ENCODE results near the gene POLD2.

The POLD2 gene

DNA sequence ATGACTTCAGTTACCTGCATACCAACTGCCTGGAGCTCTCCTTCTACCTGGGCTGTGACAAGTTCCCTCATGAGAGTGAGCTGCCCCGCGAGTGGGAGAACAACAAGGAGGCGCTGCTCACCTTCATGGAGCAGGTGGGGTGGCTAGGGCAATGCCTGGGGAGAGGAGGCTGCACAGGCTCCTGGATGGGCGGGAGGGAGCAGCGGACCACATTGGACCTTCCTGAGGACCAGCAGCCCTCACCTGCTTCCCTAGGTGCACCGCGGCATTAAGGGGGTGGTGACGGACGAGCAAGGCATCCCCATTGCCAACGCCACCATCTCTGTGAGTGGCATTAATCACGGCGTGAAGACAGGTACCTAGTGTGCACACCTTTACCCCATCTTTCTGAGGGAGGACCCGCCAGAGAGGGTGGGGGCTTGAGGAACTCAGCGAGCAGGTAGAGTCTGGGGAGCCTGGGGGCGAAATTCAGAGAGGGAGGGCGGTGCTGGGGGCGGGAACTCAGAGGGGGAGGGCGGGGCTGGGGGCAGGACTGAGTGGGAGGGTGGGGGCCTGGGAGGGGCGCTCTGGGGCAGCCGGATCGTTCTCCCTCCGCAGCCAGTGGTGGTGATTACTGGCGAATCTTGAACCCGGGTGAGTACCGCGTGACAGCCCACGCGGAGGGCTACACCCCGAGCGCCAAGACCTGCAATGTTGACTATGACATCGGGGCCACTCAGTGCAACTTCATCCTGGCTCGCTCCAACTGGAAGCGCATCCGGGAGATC, 10.2 kb downstream of the POLD2 start:
- no peak for DNase-seq

DNA sequence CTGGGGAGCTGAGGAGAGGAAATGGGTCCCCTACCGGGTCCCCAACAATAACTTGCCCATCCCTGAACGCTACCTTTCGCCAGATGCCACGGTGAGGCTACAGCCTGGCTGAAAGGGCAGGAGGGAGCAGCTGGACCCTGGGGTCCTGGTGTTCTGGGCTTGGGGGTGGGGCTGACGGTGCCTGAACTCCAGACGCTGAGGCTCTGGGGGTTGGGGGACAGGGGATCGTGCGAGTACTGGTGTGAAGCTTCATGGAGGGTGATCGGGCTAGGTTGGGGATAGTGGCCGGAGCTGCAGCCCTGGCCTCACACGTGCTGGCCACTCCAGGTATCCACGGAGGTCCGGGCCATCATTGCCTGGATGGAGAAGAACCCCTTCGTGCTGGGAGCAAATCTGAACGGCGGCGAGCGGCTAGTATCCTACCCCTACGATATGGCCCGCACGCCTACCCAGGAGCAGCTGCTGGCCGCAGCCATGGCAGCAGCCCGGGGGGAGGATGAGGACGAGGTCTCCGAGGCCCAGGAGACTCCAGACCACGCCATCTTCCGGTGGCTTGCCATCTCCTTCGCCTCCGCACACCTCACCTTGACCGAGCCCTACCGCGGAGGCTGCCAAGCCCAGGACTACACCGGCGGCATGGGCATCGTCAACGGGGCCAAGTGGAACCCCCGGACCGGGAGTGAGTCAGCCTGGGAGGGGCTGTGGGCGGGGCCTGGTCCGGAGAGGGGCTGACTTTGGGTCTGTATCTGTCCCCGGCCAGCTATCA, 10.9 kb downstream of the POLD2 start:
- DNase-seq: no peak

DNA sequence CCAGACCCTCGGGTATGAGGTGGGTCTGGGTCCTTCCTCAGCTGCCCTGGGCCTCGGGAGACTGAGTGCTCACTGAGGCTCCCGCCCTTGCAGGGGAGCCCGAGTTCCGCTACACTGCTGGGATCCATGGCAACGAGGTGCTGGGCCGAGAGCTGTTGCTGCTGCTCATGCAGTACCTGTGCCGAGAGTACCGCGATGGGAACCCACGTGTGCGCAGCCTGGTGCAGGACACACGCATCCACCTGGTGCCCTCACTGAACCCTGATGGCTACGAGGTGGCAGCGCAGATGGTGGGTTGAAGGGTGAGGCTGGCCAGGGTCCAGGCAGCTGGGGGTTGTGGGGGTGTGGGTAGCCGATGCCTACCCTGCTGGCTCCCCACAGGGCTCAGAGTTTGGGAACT, 11.6 kb downstream of the POLD2 start:
- DNase-seq: no peak

DNA sequence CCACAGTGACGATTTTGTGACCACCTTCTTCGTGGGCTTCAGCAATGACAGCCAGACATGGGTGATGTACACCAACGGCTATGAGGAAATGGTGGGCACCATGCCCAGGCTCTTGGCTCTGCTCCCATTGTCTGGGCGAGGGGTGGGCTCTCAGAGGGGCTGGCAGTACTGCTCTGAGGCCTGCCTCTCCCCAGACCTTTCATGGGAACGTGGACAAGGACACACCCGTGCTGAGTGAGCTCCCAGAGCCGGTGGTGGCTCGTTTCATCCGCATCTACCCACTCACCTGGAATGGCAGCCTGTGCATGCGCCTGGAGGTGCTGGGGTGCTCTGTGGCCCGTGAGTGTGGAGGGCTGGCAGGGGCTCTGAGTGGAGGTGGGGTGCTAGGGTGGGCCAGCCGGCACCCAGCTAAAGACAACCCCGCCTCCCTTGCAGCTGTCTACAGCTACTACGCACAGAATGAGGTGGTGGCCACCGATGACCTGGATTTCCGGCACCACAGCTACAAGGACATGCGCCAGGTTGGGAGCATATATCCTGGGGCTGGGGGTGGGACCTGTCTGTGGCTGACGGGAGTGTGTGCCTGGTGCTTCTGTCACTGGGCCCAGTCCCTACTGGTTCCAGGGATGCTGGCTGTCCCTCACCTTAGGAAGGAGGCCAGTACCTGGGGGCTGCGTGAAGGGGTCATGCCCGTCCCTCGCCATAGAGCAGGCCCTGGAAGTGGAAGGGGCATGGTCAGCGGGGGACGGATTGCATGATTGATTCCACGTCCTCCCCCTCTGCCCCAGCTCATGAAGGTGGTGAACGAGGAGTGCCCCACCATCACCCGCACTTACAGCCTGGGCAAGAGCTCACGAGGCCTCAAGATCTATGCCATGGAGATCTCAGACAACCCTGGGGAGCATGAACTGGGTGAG, 12.4 kb downstream of the POLD2 start:
- DNase-seq: no peak

DNA sequence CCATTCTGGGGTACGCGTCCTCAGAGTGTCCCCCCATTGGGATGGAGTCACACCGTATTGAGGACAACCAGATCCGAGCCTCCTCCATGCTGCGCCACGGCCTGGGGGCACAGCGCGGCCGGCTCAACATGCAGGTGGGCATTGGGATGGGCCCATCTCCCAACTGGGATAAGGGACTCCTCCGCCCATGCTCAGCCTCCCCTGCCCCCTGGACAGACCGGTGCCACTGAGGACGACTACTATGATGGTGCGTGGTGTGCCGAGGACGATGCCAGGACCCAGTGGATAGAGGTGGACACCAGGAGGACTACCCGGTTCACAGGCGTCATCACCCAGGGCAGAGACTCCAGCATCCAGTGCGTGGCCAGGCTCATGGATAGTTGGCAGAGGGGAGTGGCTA, 13.4 kb downstream of the POLD2 start:
- DNase-seq: no peak

DNA sequence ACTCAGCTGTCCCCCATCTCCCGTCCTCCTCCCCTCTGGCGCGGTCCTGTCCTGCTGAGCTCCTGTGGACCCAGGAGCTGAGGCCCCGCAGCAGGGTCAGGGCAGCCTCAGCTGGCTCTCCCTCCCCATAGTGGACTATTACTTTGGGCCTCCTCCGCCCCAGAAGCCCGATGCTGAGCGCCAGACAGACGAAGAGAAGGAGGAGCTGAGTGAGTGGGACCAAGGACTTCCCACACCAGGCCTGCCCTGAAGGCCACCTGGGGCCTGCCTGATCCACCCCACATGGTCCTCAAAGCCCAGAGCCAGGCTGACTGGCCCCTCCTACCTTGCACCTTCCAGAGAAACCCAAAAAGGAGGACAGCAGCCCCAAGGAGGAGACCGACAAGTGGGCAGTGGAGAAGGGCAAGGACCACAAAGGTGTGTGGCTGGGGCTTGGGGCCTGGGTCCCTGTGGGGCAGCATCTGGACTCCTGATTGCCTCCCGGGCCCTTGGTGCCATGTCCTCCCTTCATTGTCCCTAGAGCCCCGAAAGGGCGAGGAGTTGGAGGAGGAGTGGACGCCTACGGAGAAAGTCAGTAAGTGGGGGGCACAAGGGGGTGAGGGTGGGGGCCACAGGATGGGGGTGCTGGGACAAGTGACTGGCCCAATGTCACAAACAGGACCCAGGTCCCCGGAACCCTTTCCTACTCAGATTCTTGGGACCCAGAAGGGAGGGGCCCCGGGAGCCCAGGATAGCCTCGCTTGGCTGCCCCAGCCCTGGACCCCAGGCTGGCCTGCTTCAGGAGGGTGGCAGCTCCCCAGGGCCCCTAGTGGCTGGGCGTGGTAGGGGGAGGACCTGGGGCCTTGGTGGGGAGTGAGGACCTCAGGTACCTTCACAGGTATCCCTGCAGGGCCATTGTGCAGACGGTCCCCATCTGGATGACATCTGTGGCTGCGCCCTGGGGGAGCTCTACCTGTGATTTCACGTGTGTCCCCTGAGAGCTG, 14.3 kb downstream of the POLD2 start:
- peak; percentile 33 for DNase-seq

DNA sequence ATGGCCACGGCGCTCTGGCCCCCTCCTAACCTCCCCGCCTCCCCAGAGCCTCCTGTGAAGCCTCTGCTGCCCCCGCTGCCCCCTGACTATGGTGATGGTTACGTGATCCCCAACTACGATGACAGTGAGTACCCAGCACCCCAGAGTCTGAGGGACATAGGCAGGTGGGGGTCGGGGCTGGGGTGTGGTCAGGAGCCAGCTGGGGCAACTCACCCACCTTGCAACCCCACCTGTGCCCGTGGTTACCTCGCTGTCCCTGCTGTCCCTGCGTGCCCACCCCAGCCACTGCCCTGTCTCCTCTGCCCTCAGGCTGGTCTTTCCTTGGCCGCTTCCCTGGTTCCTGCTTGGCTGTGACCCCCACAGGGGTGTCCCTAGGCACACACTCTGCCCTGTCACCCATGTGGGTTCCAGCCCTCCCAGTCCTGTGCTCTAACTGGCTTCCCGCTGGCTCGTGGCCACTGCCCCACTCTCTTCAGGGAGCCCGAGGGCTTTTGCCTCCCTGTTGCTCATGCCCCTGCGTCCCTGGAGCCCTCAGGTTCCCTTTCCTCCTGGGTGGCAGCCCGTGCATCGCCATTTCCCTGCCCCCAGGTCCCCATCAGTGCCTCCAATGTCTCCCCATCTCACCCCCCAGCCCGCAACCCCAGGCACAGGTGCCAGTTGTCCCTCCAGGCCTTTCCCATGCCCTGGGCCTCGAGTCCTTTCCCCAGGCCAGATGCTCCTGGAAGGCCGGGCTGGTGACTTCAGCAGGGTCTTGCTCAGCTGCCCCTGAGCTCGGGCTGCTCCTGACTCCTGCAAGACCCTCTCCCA, 15.2 kb downstream of the POLD2 start:
- DNase-seq: no peak

DNA sequence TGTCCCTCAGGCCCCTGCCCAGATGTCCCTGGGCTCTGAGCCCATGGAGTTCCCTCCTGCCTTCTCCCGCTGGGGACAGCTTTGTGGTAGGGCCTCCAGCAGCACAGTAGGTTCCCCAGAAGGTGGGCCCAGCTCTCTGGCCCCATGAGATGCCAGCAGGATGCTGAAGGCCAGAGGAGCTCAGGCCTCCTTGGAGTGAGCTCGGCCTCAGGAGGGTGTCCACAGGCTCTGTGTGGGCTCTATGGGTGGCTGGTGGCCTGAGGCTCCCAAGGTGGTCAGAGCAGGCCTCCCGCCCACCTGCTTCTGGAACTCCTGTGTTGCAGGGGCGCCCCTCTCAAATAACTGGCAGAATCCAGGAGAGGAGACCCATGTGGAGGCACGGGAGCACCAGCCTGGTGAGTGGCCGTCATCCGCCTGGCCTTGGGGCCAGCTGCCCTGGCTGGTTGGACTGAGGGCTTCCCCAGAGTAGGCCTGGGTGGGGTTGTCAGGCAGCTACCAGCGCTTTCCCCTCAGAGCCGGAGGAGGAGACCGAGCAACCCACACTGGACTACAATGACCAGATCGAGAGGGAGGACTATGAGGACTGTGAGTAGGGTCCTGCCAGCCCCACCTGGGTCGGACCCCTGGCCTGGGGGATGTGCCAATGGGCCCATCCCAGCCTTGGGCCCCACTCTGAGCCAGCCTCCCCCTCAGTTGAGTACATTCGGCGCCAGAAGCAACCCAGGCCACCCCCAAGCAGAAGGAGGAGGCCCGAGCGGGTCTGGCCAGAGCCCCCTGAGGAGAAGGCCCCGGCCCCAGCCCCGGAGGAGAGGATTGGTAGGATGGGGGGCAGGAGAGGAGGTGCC, 16.0 kb downstream of the POLD2 start:
- no peak for DNase-seq

DNA sequence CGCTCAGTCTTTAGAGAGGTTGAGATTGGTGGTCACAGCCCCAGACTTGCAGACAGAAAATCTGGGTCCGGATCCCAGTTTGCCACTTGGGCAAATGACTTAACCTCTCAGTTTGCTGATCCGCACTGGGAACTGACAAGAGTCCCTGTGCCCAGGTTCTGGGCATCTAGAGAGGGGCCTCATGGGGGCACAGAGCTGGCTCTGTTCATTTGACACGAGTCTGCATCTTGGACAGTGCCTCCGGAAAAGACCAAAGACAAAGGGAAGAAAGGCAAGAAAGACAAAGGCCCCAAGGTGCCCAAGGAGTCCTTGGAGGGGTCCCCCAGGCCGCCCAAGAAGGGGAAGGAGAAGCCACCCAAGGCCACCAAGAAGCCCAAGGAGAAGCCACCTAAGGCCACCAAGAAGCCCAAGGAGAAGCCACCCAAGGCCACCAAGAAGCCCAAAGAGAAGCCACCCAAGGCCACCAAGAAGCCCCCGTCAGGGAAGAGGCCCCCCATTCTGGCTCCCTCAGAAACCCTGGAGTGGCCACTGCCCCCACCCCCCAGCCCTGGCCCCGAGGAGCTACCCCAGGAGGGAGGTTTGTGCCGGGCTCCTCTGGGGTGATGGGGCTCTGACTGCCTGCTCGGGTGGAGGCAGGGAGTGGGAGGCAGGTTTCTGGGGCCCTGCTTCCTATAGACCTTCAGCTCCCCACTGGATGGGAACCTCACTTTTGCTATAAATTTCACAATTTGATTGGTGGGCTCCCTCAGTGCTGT, 16.9 kb downstream of the POLD2 start:
- DNase-seq: no peak

DNA sequence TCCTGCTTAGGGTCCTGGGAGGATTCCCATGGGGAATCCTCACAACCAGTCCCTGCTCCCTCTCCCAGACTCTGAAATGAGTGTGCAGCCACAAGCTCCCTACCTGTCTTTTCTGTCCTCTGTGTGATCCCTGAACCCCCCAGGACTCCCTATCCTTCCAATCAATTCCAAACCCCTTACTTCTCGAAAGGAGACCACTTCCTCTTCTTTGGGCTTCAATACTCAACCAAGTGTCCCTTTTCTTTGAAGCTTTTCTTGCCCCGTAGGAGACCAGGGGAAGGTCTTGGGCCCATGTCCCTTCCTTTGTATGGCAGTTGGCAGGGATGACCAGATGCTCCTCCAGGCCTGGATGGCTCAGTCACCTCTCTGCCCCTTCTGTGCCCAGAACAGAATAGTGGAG, 17.5 kb downstream of the POLD2 start:
- DNase-seq: no peak

DNA sequence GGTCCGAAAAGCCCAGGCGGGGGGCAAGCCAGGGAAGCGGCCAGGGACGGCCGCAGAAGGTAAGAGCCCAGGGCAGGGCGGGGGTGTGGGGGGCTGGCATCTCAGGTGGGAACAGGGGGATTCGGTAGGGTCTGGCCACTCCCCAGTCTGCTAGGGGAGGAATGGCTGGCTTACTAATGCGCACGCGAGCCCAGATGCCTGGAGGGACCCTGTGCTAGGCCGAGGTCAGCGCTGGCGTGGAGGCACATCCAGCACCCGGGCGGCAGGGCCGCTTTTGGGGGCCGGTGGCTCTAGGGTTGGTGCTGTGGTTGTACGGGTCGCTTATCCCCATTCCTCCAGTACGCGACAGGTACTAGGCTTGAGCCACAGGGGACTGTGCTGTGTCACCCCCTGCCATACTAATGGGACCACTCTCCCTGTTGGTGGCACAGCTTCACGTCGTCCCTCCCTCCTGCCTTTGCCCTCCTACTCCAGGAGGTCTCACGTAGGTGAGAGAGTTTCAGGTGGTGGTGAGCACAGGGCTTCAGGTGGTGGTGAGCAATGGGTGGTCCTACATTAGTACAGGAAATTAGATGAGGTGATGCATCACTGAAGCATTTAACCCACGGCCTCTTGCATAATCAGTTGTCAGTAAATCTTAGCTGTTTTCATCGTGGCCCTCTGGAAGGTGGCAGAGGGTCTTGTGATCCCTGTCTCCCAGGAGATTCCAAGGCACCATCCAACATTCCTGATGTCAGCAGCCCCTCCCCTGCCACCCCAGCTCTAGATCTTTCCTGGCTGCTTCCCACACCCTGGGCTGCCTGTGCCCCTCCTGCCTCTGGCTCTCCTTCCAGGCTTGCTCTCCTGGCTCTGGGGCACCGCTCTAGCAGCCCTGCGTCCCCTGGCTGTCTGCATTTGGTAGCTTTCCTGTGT, 18.2 kb downstream of the POLD2 start:
- no peak for DNase-seq

DNA sequence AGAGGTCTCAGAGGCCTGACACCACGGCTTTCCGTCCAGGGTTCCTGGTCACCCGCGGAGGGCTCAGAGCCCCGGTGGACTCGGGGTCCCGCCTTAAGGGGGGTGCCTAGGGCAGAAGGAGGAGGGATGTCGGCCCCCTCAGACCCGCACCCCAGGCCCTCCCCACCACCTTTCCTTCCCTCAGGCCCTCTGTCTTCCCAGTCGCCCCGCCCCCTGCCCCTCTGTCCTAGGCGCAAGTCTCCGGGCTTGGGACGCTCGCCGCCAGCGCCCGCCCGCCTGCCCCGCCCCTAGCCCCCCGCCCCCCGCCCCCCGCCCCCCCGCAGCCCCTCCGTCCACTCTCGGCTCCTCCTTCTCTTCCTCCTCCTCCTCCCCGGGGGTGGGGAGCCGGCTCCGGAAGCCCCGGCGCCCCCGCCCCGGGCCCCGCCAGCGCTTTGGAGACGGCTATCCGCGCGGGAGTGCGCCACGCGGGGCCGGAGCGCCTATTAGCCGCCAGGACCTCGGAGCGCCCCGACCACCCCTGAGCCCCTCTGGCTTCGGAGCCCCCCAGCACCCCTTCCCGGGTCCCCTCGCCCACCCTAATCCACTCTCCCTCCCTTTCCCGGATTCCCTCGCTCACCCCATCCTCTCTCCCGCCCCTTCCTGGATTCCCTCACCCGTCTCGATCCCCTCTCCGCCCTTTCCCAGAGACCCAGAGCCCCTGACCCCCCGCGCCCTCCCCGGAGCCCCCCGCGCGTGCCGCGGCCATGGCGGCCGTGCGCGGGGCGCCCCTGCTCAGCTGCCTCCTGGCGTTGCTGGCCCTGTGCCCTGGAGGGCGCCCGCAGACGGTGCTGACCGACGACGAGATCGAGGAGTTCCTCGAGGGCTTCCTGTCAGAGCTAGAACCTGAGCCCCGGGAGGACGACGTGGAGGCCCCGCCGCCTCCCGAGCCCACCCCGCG, 19.2 kb downstream of the POLD2 start, which contains the start of gene AEBP1:
TSS of gene AEBP1 (plus strand) at position 423 of the 937 bp plus-strand sequence. CDS start at position 744, 321 bp downstream.
- DNase-seq: peak; percentile 43

DNA sequence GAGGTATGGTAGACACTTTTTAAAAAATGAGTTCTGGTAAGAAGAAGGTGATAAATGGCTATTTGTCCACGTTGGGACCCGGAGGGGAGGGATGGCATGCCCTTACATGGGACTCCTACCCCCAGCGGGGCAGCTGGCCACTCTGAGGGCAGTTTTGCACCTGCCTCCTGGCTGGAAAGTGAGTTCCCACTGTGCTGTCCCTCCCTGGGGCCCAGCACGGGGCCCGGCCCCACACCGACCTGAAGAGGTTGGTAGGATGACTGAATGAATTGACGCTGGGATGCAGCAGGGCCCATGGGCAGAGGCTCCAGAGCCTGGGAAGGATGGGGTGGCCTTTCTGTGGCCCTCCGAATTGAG, 19.8 kb downstream of the POLD2 start:
- DNase-seq: no peak

DNA sequence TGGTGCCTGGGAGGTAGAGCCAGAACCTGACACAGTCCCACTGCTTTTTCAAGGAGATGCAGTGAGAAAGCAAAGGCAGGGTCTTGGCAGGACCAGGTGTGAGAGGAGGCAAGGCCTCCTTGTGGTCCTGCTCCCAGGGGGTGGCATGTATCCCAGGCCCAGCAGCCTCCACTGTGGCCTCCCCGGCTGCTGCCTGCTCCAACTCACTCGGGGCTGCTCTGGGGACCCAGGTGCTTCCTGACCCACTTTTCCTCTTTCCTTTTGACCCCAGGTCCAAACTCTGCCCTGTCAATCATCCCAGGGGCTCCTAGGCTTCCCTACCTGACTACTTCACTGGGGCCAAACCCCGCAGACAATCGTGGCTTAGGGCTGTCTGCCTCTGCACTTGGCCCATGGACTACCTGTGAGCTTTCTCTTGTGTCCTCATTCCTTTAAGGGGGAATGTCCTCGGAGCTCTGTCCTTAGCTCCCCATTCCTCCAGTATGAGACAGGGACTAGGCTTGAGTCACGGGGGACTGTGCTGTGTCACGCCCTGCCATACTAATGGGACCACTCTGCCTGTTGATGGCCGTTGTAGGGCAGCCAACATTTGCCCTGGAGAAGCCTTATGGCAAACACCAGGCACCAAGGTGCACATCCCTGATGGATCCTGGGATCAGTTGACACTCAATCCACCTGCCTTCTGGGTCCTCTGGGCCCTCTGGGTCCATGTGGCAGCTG, 20.3 kb downstream of the POLD2 start:
- DNase-seq: no peak

DNA sequence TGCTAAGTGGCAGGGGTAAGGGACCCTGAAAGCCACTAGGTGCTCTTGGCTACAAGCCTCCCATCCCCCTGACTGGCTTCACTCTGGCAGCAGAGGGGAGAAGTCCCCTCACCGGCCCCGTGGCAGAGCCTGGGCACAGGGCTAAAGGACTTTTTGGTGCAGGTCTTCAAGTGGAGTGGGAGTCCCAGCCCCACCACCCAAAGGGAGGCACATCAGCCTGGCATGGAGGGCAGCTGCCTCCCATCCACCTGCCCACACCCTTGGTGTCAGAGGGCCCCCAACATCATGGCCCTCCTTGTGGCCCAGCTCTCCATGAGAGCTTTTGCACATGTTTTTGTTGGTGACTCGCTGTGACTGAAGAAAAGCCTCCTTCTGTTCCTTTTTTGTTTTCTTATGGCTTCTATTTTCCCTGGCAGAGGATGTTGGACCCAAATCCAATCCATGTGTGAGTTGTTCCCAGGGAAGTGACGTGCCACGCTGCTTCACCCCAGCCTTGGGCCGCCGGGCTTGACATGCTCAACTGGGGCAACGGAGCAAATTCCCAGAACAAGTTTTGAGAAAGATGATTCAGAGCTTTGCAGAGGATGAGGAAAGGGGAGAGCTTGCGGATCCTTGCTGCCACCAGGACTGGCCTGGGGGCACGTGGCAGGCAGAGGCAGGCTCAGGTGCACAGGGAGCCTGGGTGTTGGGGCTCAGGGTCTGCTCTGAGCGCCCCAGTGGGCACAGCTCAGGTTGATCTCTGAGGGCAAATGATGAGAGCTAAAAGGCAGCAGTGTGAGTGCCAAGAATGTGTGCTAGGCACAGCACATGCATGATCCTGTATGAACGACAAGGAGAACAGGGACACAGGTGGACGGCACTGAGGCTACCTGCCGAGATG, 21.1 kb downstream of the POLD2 start:
- no peak for DNase-seq

Measured in activated CD4-positive, alpha-beta T cell treated with anti-CD3 and anti-CD28 coated beads for 48 hours (primary cell).